Hematopoietic multipotent progenitor cell treated with erythropoietin and hydrocortisone succinate and interleukin-3 and kit ligand, for 17 days (in vitro differentiated cells): ENCODE measurements around the gene ADCY9.

Source experiments
- DNase-seq: peaks from one replicate; pipeline ENCODE4 v3.0.0-alpha.2; 2015; ENCODE audit warnings: low spot score

Gene ADCY9

GRCh38 chr16:4123616-4124300 is 7.5 kb upstream of the ADCY9 start:
- DNase-seq, result no peak

DNA sequence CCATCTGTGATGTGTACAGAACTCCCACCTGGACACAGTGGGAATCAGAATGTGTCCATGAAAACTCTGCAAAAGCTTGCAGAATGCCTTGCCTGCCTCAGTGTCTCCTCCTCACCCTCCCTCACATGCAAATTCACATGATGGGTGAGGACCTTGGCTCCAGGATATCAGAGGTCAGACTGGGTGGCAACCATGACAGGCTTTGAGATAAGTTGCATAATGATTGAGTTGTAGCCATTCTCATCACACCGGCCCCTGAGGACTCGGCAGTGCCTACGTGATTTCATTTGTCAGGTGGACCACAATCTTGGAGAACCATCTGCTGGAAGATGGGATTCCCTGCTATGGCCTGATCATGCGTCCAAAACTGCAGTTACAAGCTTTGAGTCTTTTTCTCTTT is 3.9 kb upstream of the ADCY9 start:
- DNase-seq, result no peak

- no peak for DNase-seq
Measured at GRCh38 chr16:4117250-4117578, 972 bp upstream of the ADCY9 start.

GRCh38 chr16:4115949-4116318 is 308 bp downstream of the ADCY9 start:
- no peak for DNase-seq

DNA sequence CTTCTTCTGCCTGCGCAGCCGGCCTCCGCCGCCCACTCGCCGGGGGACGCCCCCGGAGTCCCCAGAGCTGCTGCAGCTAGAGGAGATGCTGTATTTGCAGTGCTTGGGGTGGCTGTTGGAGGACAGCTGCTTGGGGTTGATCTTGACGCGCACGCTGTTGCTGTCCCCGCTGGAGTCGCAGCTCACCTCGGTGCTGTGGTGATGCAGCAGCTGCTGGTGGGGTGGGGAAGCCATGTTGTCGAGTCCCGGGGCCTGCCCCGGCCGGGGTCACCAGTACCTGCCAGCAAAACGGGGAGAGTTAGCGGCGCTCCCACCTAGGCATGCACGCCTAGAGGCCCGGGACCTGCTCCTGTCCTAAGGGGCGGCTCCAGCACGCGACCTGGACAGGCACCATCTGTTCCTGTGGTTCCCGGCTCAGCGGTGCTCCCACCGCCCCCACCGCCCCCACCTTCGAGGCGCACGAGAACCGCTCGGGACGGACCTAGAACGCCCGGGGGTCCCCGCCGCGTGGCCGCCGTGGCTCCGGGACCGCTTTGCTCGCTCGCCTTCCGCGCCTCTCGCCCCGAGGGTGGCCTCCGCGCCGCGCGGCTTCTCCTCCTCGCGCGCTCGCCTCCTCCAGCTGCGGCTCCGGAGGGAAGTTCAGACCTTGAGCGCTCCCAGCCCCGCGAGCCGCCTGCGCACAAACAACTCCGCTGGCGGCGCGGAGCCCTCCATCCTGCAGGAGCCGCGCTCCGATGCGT is 863 bp downstream of the ADCY9 start:
- DNase-seq, result no peak

DNA sequence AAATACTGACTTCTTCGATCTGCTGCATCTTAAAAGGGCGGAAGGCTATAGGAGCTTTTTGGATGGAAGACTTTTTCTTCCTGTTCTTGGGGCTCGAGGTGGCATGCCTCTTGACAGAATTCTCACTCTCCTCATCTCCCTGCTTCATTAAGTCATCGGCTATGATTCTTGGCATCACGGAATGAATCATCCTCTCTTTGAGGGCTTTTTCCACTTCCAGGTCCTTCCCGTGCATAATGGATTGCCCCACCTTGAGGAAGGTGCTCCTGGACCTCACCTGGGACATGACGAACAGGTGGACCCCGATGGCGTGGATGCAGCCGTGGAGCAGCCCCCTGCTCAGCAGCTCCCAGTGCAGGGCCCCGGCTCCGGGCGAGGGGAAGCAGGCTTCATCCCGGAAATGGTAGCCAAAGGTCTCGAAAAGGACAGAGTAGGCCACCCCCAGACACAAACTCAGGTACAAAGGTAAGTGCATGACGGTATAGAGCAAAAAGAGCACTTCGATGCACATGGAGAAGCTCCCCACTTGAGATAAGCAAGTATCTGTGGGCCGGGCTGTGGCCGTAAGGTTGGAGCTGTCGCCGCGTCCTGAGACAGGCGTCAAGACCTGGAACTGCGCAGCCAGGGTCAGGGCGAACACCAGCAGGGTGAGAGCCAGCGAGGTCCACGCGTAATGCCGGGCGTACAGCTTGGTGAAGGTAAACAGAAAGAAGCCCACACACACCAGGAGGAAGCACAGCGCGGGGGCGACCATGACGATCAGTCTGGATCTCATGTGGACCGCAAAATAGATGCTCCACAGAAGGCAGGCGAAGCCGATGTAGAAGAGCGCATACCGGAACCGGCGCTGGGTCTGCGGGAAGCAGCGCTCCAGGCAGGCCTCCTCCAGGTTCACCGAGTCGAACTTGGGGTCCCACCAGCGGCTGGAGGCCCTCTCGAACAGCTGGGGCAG is 1.7 kb downstream of the ADCY9 start:
- DNase-seq, result no peak

DNA sequence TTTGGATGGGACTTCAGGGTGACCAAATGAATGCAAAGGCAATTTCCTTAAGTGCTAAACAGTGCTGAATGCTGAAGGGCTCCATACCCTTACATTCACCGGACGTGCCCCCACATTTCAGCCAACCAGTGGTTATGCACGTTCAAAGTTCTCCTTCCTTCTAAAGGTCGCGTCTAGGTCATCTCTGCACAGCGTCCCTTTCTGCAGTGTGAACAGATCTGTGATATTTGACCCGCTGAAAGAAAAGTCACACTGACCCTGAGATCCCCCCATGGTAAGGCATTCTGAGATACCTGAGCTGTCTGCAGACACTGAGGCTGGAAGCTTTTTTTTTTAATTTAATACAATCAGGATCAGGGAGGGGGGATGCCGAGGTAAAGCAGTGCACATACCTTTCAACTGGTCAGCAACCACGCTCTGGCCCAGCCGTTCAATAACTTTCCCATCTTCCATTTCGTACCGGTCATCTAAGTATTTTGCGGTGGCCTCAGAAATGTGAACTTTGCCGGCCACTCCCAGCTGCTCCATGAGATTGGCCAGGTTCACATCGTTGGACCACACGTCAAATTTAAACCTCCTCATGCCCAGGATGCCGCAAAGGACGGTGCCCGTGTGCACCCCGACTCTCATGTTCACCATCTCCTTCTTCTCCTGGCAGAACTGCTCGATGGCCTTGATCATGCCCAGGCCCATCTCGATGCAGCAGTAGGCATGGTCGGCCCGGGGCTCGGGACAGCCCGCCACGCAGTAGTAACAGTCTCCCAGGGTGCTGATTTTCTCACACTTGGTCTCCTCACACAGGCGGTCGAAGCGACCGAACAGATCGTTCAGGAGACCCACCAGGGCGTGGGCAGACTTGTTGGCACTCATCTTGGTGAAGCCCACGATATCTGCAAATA is 2.6 kb downstream of the ADCY9 start:
- no peak for DNase-seq

DNA sequence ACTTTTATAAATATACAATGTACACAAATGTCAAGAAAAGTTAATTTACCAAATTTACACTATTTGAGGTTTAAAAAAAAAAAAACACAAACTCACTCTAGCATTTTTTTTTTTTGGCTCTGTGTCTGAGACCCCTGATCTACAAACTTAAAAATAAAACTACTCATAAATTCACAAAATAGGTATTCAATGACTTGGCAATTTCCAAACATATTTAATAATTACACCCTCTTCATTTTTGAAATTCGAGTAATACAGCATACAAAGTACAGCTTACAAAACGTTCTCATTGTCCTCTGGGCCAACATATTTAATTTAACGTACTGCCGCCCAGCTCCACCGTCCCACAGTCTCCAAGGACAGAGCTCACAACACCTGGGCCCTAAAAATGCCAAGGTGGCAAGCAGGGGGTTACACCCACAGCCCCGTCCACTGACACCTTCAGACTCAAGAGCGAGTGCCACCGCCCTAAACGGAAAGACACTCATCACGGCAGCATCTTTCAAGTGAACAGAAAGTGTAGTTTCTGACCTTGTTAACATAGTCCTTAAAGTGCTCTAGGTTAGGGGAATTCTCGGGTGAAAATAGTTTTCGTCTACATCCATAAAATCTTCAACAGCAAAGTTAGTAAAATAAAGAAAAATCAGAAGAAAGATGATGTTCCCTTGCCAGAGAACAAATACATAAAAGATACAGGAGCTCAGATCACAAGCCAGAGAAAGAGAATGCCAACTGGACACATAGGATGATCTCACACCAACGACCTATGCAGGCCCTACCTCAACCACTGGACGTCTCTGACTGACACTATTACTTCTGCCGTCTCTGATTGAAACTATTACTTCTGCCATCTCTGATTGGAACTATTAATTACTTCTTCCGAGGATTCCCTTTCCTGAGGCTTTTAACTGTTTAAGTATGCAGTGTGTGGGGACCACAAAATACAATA is 4.2 kb downstream of the ADCY9 start:
- no peak for DNase-seq

GRCh38 chr16:4110680-4111079 is 5.6 kb downstream of the ADCY9 start:
- DNase-seq, result no peak

DNA sequence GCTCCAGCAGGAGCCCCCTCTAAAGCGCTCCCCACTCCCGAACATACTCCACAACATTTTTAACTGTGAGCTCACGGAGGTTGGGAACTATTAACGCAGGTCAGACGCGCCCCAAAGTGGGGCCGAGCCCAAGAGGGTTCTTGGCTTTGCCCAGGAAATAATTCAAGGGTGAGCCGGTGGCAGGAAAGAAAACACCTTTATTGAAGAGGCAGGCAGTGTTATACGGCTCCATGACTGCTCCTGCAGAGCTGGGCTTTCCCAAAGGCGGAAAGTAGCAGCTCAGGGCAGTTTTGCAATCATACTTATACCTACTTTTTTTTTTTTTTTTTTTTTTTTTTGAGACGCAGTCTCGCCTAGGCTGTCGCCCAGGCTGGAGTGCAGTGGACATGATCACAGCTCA is 6.2 kb downstream of the ADCY9 start:
- DNase-seq, result no peak

DNA sequence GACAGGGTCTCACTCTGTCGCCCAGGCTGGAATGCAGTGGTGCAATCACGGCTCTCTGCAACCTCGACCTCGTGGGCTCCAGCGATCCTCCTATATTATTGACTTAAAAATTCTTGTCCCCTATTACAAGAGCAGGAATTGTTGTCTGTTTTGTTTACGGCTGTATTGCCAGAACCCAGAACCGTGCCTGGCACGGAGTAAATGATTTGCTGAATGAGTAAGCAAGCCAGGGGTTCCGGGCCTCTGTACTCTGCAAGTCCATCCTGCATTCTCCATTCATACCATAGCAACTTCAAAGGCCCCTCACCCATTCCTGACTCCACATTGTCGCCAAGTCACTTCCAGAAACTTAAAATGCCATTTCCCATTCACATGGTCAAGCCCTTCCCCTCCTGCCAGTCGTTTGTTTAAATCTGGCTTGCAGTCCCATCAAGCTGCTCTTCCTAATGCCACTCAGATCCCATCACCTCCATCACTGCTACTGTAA is 6.9 kb downstream of the ADCY9 start:
- DNase-seq, result no peak

- no peak for DNase-seq
Measured at GRCh38 chr16:4106516-4106915, 9.7 kb downstream of the ADCY9 start.

- no peak for DNase-seq
Measured at GRCh38 chr16:4105848-4106247, 10.4 kb downstream of the ADCY9 start.

DNA sequence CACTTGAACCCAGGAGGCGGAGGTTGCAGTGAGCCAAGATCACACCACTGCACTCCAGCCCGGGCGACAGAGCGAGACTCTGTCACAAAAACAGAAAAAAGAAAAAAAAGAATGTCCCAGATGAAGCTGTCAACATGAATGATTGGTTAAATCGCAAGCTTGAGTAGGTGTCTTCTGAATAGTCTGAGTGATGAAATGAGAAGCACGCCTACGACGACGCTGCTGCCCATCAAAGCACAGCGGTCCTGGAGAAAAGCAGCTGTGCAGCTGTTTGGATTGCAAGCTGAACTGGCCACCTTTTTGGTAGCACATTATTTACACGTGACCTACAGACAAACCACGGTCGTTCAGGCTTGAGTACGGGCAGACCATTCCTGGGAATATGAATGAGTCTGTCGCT is 12.5 kb downstream of the ADCY9 start:
- DNase-seq, result no peak

DNA sequence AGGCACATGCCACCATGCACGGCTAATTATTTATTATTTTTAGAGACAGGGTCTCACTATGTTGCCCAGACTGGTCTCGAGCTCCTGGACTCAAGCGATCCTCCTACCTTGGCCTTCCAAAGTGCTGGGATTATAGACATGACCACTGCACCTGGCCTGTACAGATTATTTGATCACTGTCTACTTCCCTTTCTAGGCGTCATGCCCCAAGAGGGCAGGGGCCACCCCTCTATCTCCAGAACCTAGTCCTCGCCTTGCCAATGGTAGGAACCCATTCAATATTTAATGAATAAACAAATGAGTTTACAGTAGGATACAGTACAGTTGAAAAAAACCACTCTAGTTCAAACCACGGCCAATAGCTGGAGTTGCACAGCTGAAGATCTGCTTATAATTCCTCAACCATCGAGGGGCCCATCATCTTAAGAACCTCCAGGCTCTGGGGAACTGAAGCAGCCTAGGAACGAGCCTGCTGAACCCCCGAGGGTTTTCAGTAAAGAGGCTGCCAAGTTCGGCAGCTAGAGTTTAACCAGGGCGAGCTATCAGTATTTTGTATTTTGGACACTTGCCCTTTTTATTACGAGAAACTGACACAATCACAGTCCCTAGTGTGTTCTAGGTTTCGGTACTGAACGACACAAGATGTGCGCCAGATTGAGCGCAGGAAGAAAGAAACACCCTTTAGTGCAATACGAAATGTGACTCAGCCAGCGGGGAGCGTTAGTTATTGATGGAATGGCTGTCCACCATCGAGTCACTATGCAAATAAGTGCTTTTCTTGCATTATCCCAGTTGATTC is 14.6 kb downstream of the ADCY9 start:
- no peak for DNase-seq

DNA sequence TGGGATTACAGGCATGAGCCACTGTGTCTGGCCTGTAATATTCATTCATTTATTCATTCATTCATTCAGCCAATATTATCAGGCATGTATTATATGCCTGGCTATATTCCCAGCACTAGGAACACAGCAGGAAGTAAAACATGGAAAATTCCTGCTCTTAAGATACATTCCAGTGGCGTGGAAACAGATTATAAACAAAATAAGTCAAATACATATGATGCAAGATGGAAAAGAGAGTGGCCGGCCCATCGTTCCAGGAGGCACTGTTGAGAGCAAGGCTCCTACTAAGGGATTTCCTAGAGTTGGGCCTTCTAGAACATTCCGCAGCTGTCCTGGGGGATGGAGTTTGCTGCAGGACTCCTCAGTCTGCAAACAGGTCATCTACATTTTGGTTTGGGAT is 17.7 kb downstream of the ADCY9 start:
- DNase-seq, result no peak

- DNase-seq, result no peak
Measured at GRCh38 chr16:4097826-4098240, 18.4 kb downstream of the ADCY9 start.

GRCh38 chr16:4096509-4096908 is 19.7 kb downstream of the ADCY9 start:
- DNase-seq, result no peak

DNA sequence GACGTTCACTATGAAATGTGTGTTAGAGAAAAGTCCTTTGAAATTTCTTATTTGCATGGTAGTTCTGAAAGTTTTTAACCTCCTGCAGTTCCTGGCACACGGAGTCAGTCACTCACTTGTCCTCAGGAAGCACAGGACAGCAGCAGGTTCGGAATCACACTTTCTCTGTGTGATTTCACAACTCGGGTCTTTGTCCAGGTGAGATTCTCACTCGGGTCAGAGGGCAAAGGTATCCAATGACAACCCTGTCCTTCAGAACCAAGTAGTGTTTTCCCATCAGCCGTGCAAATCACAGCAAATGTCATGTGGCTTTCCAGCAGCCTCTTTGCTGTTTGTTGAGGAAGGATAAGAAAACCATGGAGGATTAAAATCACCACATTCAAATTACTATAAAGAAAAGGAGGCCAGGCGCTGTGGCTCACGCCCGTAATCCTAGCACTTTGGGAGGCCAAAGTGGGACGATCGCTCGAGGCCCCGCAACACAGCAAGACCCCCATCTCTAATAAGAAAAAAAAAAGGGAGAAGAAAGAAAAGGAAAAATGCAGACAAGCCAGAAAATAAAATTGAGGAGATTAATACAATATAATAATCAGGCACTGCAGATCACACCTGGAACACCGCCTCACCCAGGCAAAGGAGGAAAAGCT is 22.0 kb downstream of the ADCY9 start:
- DNase-seq, result no peak
